Fibroblast of the conjunctiva (primary cell): Measurements from ENCODE around the gene DLG5.

ENCODE experiments used
- DNase-seq: peaks from one replicate; pipeline ENCODE4 v3.0.0-alpha.2; 2010; ENCODE audit warnings: low read depth

The DLG5 gene

DNA sequence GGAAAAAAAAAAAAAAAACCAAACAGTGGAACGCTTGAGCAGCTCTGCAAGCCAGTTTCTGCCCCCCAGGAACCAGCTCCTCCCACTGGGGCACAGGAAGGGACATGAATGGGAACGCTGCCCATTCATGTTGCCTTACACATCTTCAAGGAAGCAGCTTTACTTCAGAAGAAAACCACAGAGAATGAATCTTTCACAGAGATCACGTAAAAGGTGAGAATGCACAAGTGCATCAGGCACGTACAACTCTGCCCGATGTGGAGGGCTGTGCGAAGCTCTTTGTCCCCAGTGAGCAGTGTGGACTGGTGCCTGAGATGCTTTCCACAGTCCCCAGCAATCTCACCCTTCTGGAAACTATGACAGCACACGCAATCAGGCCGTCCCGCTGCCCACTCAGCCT is 106.2 kb downstream of the DLG5 start:
- DNase-seq = no peak

- DNase-seq = no peak
Observed at GRCh38 chr10:77819210-77820112, 107.1 kb downstream of the DLG5 start.

GRCh38 chr10:77818378-77818777 is 108.2 kb downstream of the DLG5 start:
- no peak for DNase-seq

DNA sequence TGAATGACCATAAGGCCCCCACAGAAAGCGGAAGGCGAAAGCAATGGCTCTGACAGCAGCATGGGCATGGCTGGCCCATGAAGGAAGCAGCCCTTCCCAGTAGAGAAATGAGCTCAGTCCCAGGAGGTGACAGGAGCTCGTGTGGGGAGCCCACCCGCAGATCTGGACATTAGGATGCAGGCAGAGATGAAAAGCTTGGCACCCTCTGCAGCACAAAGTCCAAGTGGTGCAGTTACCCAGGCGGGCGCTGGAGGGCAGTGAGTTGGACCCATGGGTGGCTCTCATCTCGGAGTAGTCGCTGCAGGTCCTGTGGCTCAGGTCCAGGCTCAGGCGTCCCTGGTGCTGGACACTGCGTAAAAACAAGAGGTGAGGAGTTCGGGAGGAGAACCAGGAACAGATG is 109.0 kb downstream of the DLG5 start:
- no peak for DNase-seq

DNA sequence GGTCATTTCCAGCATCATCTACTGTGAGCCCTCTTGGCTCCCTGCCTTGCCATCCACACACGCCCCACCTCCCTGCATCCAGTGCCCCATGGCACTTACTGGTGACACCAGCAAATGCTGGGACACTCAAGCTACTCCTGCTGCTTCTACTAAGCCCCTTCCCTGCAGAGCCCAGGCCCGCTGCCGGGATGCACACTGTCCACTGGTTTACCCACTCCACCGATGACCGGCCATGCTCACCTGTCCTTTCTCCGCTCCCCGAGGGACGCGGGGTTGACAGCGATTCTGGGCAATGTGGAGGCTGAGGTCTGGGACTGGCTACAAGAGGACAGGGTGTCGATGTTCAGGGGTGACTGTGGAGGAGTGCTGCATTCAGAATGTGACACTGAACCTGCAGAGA is 110.2 kb downstream of the DLG5 start:
- no peak for DNase-seq

DNA sequence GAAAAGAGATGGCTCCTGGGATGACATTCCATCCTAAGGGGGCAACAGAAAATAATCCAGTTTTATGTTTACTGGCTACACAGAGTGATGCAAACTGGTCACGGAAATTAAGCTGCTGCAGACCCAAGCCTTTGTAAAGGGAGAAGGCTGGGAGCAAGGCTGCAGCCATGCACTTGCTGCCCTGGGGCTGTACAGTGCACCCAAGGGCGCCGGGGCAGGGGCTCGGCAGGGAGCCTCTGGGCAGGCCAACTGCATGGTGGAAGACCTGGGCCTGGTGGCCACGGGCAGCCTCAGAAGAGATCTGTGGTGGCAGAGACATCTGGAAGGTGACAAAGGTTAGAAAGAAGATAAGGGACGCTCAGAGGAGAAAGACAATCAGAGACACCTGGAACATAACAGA is 113.8 kb downstream of the DLG5 start:
- DNase-seq = no peak

- no peak for DNase-seq
Observed at GRCh38 chr10:77811831-77812430, 114.6 kb downstream of the DLG5 start.

GRCh38 chr10:77810446-77811335 is 115.9 kb downstream of the DLG5 start:
- DNase-seq = no peak

GRCh38 chr10:77809336-77809735 is 117.2 kb downstream of the DLG5 start:
- DNase-seq = no peak

DNA sequence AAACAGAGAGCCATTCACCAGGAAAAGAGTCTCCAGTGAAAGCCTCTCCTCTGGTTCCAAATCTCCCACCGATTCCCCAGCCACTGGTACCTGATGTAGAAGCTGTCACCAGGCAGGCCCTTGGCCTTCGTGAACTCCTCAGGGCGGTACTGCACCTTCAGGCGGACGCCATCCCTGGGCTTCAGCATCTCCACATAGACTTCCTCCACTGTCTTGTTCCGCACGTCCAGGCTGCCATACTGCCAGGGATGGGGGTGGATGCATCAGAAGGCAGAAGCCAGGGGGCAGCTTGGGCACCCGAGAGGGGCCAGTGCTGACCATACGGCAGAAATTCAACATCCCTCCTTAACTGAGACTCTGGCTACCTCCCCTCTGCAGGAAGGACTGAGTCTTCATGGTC is 118.8 kb downstream of the DLG5 start:
- DNase-seq = no peak

DNA sequence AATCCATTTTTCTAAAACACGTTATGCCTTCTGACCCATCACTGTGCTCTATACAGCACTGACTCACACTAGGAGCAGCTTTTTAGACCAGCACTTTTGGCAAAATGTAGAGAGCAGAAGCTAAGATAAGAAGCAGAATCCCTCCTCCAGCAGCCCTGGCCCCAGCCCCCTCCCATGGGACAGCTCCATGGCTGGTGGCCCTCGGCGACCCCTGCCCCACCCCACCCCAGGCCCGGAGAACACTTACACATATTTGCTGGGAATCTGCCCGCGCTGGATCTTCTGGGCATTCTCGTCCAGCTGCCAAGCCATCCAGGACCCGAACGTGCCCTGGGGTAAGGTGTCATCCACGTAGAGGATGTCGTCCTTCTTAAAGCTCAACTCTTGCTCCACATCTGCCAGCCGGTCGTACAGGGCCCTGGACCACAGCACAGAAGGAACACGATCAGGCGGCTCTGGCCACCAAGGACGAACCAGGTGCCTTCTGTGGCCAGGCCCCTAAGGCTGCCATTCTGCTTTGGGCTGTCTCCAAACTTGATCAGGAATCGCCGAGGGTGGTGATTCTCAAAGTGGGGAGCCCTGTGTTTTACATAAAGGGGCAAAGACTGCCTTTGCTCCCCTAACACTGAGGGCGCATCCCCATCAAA is 119.9 kb downstream of the DLG5 start:
- no peak for DNase-seq

DNA sequence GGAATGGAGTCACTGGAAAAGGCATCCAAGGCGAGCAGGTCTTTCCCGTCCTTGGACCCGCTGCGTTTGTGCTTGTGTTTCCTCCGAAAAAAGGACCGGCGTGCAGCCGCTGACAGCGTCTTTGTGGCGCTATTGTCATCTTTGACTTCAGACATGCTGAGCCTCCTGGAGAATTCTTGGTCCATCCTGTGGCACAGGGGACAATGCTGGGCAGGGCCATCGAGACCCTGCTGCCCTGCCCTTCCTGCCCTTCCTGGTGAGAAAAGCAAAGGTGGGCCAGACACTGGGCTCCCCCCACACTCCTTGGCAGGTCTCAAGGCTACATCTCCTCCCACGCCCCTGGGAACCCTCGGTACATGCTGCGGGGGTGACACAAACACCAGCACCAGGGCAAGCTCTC is 120.9 kb downstream of the DLG5 start:
- DNase-seq = no peak

- DNase-seq = no peak
Observed at GRCh38 chr10:77804371-77804770, 122.2 kb downstream of the DLG5 start.

GRCh38 chr10:77801474-77802161 is 124.9 kb downstream of the DLG5 start:
- DNase-seq = no peak

DNA sequence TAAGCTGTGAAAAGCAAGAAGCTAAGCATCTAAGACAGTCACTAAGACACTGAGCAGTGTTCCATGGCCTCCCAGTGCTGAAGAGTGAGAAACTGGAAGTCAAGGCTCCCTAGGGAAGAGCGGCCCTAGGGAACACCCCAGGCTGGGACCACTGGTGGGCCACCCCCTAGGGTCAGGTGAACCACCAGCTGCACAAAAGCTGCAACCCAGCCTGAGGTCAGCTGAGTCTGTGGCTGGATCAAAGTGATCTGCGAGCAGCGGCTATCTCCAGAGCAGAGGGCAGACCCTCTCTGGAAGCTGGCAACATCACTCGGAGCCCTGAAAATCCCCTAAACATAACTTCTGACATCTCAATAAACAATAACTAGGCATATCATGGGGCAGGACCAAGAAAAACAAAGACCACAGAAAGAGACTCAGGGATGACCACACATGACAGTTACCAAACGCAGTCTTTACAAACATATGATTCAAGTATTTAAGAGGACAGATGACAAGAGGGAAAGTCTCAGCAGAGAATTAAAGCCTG is 125.8 kb downstream of the DLG5 start:
- no peak for DNase-seq

GRCh38 chr10:77800320-77800719 is 126.2 kb downstream of the DLG5 start:
- no peak for DNase-seq

DNA sequence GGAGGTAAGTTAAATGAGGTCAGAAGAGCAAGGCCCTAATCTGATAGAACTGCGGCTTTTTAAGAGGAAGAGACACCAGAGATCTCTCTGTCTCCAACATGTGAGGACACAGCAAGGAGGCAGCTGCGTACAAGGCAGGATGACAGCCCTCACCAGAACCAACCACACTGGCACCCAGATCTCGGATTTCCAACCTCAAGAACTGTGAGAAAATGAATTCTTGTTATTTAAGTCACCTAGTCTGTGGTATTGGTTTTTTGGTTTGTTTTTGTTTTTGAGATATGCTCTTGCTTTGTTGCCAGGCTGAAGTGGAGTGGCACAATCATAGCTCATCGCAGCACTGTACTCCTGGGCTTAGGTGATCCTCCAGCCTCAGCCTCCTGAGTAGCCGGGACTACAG is 127.2 kb downstream of the DLG5 start:
- DNase-seq = no peak

- no peak for DNase-seq
Observed at GRCh38 chr10:77798940-77799339, 127.6 kb downstream of the DLG5 start.

DNA sequence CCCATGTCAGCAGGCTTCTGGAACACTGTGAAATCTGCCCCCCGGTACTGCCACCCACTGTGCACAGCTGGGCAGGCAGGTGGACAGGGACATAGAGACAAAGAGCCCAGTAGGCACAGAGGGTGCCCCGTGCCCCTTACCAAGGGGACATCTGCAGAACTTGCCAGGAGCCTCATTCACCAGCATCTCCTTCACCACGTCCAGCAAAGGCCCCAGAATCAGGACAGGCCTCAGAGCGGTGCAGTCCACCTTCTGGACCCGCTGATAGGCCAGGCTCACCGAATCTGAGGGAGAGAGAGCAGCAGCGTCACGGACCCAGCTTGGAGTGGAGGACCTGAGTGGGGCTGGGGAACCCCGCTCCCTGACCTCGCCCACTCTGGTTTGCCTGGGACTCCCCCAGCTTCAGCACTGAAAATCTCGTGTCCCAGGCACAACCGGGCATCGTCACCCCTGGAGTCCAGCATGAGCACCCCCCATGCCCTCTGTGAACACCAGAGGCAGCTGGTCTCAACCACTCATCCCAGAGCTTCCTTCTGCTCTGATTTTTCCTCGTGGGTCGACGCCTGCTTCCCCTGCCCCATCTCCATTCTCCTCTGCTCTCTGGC is 130.1 kb downstream of the DLG5 start:
- DNase-seq = no peak

- DNase-seq = no peak
Observed at GRCh38 chr10:77795426-77796055, 131.0 kb downstream of the DLG5 start.
